ENCODE data around the gene PNPLA2. TPM values are rescaled to one million over a fixed set of nuclear protein-coding genes. Genes with fewer than 3 reads are reported as not detected.

Gene PNPLA2
- total RNA-seq, 1 donor from 2014 or later, result 2.6 TPM

GRCh38 chr11:839280-839623 is 20.5 kb downstream of the PNPLA2 start:
- Histone ChIP-seq H3K9ac (no peak overlapping the region), H4K20me1 (ENCODE audit: low read depth) (peaks cover 60% of the 10 kb centered on the region), H3K4me1 (peaks cover 15% of the 10 kb centered on the region), H3K9me3 (ENCODE audit: low read depth) (no peaks in the 10 kb centered on the region), H3K4me3 (no peak overlapping the region), H3K79me2 (ENCODE audit: low read depth) (peaks cover 23% of the 10 kb centered on the region), H2AFZ (replicated peaks) (no peak overlapping the region), H3F3A (ENCODE audit: low read depth) (peaks cover 32% of the 10 kb centered on the region), H3K4me2 (no peak overlapping the region), H3K27ac (no peak overlapping the region), H3K36me3 (no peaks in the 10 kb centered on the region), H3K27me3 (peaks cover 9% of the 10 kb centered on the region)
- Mint-ChIP-seq H3K27ac (no peak overlapping the region), H3K9me3 (no peaks in the 10 kb centered on the region), H3K4me3 (no peak overlapping the region), H3K4me1 (peaks cover 19% of the 10 kb centered on the region), H3K36me3 (peaks cover 3% of the 10 kb centered on the region), H3K27me3 (ENCODE audit: insufficient read depth, low read depth) (peaks cover 9% of the 10 kb centered on the region)
- no peak for DNase-seq (ENCODE audit: low spot score)
- no peak for TF ChIP-seq EZH2 (IDR thresholded peaks at IDR 0.05)
- TF ChIP-seq EZH2phosphoT487 (IDR thresholded peaks at IDR 0.05), result no peak
- no peak for TF ChIP-seq CTCF (IDR thresholded peaks at IDR 0.05)

- Histone ChIP-seq H3K4me2 (no peak overlapping the region), H3K27ac (no peak overlapping the region), H3F3A (ENCODE audit: low read depth) (peaks cover 40% of the 10 kb centered on the region), H4K20me1 (ENCODE audit: low read depth) (peaks cover 55% of the 10 kb centered on the region), H3K9me3 (ENCODE audit: low read depth) (no peaks in the 10 kb centered on the region), H3K4me1 (peaks cover 20% of the 10 kb centered on the region), H3K4me3 (no peak overlapping the region), H3K9ac (no peak overlapping the region), H3K36me3 (no peaks in the 10 kb centered on the region), H3K27me3 (peaks cover 9% of the 10 kb centered on the region), H3K79me2 (ENCODE audit: low read depth) (peaks cover 23% of the 10 kb centered on the region), H2AFZ (replicated peaks) (no peak overlapping the region)
- H3K27me3 Mint-ChIP-seq (ENCODE audit: insufficient read depth, low read depth), result peaks cover 12% of the 10 kb centered on the region
- no peaks in the 10 kb centered on the region for H3K9me3 Mint-ChIP-seq
- no peak for DNase-seq (ENCODE audit: low spot score)
- H3K4me1 Mint-ChIP-seq, result peaks cover 23% of the 10 kb centered on the region
- peak overlapping the region; percentile 90 for H3K4me3 Mint-ChIP-seq
- peaks cover 3% of the 10 kb centered on the region for H3K36me3 Mint-ChIP-seq
- no peak for TF ChIP-seq CTCF (IDR thresholded peaks at IDR 0.05)
- no peak for TF ChIP-seq EZH2 (IDR thresholded peaks at IDR 0.05)
- TF ChIP-seq EZH2phosphoT487 (IDR thresholded peaks at IDR 0.05), result no peak
- H3K27ac Mint-ChIP-seq, result no peak overlapping the region
These were observed 21.3 kb downstream of the PNPLA2 start for GRCh38 chr11:839875-840617.

- Histone ChIP-seq H3K4me3 (peak overlapping the region; percentile 96), H4K20me1 (ENCODE audit: low read depth) (peaks cover 45% of the 10 kb centered on the region), H3K4me2 (peak overlapping the region; percentile 97), H3K4me1 (peaks cover 30% of the 10 kb centered on the region), H3K36me3 (no peaks in the 10 kb centered on the region), H3K9ac (peak overlapping the region; percentile 100), H3K27ac (no peak overlapping the region), H3F3A (ENCODE audit: low read depth) (peaks cover 45% of the 10 kb centered on the region), H3K79me2 (ENCODE audit: low read depth) (peaks cover 23% of the 10 kb centered on the region), H3K27me3 (peaks cover 9% of the 10 kb centered on the region), H3K9me3 (ENCODE audit: low read depth) (no peaks in the 10 kb centered on the region), H2AFZ (replicated peaks) (peak overlapping the region; percentile 94)
- Mint-ChIP-seq H3K36me3 (peaks cover 3% of the 10 kb centered on the region), H3K27me3 (ENCODE audit: insufficient read depth, low read depth) (peaks cover 9% of the 10 kb centered on the region), H3K9me3 (no peaks in the 10 kb centered on the region), H3K4me1 (peaks cover 33% of the 10 kb centered on the region), H3K4me3 (peak overlapping the region; percentile 90), H3K27ac (peak overlapping the region; percentile 79)
- no peak for DNase-seq (ENCODE audit: low spot score)
- TF ChIP-seq CTCF (IDR thresholded peaks at IDR 0.05) (no peak), EZH2phosphoT487 (IDR thresholded peaks at IDR 0.05) (no peak), EZH2 (IDR thresholded peaks at IDR 0.05) (no peak)
These were observed 23.3 kb downstream of the PNPLA2 start for GRCh38 chr11:841981-842369.
